HG03439 (cell line): ENCODE results near the gene NRCAM.
A peak's percentile ranks its signal among the peaks of the same experiment; 100 is the strongest.

Source experiments
- ATAC-seq: cut with Tn5 transposase; IDR thresholded peaks from one replicate; pipeline ENCODE4 v1.9.1; 2021; ENCODE audit warnings: mild to moderate bottlenecking, moderate library complexity; ENCODE audit not compliant: unreplicated experiment

Gene NRCAM

DNA sequence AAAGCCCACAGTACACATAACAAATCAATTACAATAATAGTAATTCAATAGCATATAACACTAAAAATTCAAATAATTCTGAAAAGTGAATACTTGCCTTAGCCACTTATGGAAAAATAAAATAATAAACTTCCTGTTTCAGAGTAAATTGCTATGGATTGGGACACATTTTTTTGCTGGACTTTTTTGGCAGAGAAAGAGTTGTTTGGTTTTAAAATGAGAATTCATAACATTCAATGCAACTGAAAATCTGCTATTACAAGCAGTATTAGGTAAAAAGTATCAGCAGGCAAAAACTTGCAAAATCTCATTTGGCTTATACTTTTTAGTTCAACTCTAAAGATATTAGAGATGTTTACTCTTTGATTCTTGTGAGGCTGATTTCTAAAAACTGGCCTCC lies 141.7 kb downstream of the NRCAM start:
- ATAC-seq, result no peak

DNA sequence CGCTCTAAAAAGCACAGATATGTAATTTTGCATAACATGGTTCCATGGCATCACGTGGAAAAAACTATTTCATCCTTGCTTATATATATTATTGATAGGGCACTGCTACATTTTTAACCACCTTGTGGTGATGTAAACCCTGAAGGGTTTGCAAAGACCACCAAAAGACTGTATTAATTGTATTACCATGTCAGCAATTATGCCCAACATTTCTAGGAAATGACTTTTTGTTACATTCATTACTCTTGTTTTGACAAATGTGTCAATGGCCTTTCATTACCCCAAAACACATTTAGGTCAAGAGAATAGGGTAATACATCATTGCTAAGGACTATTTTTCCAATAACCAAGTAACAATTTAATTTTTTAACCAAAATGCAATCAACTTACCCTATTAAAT lies 142.2 kb downstream of the NRCAM start:
- no peak for ATAC-seq

DNA sequence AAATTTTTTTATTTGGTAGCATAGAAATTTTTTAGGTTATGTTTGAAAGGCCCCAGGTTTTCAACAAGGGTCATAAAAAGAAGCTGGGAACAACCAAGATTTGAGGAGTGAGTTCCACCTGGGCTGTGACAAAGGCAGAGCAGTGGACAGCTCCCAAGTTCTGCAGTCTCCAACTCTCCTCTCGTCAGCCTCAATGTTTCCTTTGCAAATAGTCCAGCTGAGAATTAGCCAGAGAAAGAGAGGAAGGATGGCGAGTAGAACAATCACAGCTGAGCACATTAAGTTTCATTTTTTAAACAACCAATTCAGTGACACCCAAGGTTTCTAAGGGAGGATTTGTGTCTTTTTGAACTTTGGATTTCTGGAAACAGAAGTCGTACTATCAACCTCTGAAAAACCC lies 143.2 kb downstream of the NRCAM start:
- ATAC-seq, result no peak

DNA sequence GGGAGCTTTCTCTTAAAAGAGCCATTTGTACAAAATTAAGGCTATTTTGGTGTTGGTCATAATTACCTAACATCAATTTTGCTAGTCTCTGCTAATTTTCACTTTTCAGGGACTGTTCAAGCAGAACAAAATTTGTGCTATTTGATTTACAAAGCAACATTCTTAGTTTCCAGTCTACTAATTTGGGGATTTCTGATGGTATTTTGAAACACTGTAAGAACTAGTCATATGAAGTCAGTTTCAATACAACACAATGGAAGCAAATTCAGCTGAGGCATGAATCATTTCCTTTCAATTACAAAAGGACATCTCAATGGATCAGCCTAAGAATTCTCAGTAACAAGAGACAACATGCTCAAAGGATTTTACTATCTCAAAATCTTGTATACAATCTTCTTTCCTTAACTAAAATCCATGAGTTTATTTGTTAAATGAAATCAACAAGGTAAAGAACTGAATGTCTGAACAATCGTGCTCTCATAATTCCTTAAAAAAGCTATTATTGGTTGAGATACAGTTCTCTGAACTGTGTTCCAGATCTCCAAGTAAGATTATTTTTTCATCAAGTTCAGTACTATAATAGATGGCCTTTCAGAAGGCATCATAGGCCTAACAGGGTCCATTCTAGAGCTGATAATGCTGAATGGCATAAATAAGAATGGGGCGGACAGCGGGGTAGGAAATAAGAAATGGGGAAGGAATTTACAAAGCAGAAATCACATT lies 144.6 kb downstream of the NRCAM start:
- peak; percentile 59 for ATAC-seq

GRCh38 chr7:108310351-108310750 lies 145.9 kb downstream of the NRCAM start:
- ATAC-seq, result no peak

- ATAC-seq, result no peak
Observed at GRCh38 chr7:108308903-108309302, 147.3 kb downstream of the NRCAM start.

- ATAC-seq, result no peak
Observed at GRCh38 chr7:108308276-108308675, 148.0 kb downstream of the NRCAM start.

DNA sequence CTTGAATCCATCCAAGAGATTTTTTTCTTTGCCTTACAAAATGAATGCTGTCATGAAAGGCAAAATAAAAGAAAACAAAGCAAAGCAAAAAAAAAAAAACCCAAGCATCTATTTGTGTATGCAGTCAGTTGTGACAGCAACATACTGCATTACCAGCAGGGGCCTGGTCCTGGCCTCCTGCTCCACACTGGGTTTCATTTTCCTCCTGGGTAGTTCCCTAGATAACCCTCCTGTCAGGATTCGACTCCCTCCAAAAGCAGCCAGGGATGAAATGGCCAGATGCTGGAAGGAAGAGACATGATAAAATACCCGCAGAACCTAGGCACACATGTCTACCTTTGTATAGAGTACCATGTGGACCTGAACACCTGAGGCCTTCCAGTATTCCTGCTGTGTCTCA lies 148.6 kb downstream of the NRCAM start:
- no peak for ATAC-seq

DNA sequence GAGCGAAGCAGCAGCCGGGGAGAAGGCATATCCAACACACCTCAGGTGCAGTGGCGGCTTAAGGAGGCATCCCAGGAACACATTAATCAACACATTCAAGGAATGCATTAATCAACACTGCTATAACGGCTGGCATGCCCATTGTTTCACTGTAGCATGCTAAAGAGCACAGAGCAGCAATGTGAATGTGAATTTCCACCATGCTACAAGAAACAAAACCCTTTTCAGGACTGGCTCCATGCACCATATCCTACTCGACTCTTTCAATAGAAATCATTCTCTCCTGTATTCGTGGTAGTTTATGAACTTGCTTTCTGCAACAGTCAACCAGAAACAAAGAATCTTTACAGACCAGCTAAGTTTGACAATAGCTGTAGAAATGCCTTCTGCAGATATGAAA lies 149.0 kb downstream of the NRCAM start:
- no peak for ATAC-seq

DNA sequence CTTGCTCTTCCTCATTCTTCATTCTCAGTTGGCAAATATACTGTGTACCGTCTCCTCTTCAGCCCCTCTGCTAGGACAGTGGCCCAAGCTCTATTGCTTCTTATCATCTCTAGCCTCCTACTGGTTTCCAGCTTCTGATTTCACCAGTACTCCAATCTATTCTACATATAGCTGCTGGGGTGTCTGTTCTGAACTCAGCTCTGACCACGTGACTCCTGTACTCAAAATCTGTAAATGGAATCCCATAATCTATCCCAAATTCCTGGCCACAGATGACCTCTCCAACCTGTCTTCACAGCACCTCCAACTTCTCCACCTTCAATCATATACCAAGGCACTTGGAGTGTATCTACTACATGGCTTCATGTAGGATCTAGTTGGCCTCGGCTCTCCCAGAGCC lies 152.9 kb downstream of the NRCAM start:
- ATAC-seq, result no peak

- no peak for ATAC-seq
Observed at GRCh38 chr7:108301387-108301786, 154.8 kb downstream of the NRCAM start.

- ATAC-seq, result no peak
Observed at GRCh38 chr7:108299251-108299973, 156.8 kb downstream of the NRCAM start.

GRCh38 chr7:108296911-108297310 lies 159.3 kb downstream of the NRCAM start:
- ATAC-seq, result no peak

DNA sequence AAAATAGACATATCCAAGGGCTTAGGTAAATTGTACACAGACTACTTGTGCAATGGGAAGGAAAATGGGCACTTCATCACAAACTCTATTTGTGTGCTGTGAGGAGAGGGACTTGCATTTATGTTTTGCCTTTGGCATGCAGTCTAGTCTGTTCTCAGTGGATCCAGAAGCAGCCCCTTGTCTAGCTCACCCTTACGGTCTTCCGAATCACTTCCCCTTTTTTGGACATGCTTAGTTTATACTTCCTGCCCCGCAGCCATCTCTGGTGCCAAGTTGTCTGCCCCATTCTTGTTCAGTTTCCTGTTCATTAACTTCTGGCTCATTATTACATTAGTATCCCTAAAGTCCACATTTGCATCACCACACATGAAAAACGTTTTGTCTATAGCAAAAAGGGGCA lies 161.6 kb downstream of the NRCAM start:
- ATAC-seq, result peak; percentile 95

DNA sequence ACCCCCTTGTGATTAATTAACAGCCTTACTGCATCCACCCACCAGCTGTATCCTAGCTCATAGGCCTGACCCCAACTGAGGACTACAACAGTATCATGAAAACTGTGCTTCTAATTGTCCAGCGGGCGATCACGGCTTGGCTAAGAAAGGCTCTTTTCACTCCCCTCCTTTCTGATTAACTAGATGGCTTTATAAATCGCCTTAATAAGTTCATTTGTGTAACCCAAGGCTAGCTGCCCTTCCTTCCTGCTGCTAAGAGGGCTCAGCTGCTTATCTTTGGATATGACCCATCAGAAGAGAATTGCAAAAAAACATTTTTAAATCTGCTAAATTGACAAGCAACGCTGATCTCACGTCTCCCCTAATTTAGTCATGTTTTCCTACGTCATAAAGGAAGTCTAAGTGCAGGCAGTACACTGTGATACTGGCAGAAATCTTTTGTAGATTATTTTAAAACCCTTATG lies 163.1 kb downstream of the NRCAM start:
- ATAC-seq, result no peak

GRCh38 chr7:108292541-108292940 lies 163.7 kb downstream of the NRCAM start:
- ATAC-seq, result no peak

DNA sequence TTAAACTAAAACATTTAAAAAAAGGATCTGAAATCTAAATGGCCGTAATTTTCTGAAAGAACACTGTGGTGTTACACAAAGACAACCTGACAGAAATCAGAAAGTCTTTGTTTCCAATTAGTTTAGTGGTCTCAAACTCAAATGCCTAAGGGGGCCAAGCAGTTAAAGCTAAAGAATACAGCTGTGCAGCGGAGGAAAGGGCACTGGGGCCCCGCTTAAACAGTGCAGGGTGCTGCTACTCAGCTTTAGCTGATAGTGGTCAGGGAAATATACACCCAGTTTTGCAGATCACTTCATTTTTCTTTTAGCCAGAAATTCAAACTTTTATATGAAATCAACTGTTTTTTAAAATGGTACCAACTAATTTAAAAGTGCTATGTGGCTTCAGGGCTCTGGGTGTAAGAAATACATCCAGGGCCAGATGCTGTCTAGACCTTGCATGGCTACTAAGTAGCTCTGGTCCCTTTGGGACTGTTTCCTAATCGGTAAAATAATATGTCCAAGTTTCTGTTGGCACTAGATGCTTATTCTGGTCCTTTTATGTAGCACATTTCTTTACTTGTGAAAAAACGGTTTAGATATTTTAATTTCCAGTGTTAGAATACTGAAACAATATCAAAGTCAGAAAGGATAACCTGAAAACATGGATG lies 164.3 kb downstream of the NRCAM start:
- no peak for ATAC-seq

DNA sequence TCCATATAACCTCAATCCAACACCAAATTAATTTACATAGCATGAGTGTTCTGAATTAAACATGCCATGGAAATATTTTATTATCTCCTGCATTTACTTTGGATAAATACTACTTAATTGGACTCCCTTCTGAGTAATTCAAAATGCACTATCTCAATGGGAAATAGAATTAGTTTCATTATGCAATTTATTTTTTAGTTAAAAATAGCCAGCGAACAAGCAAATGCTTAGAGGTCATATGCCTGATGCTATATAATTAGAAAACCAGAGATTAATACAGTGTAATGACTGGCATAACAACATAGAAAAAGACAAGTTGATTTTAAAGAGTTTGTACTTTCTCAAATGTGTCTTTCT lies 165.1 kb downstream of the NRCAM start:
- ATAC-seq, result no peak

GRCh38 chr7:108290459-108291151 lies 165.6 kb downstream of the NRCAM start:
- no peak for ATAC-seq

GRCh38 chr7:108289852-108290251 lies 166.4 kb downstream of the NRCAM start:
- no peak for ATAC-seq

DNA sequence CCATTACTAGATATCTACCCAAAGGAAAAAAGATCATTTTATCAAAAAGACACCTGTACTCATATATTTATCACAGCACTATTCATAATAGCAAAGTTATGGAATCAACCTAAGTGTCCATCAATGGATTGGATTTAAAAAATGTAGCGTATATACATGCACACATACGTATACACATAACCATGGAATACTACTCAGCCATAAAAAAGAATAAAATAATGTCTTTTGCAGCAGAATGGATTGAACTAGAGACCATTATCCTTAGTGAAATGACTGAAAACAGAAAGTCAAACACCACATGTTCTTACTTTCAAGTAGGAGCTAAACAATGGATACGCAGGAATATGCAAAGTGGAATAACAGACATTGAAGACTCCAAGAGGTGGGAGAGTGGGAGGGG lies 168.4 kb downstream of the NRCAM start:
- no peak for ATAC-seq
